Measurements from ENCODE around the gene CSKMT. TPM values are rescaled to one million over a fixed set of nuclear protein-coding genes. Genes with fewer than 3 reads are reported as not detected.

The CSKMT gene
- total RNA-seq, 1 experiment from 2014 or later = 63.5 TPM

- H3K9ac ChIP-seq (ENCODE audit: low read length) = peak within 1 kb of the TSS; percentile 99
- no peaks in the 10 kb centered on the region for H3K9me2 ChIP-seq (ENCODE audit: insufficient read depth)
- intact Hi-C loops (cut with micrococcal nuclease) = loop anchor here (5.0 kb wide), 1 partner anchor 34 kb away; the partner anchor contains the start of genes EML3 and ROM1
- H3K79me2 ChIP-seq (ENCODE audit: insufficient read depth, low read length) = peaks cover 65% of the 10 kb centered on the region
- ChIA-PET POLR2A (interaction anchor here (0.8 to 14.1 kb wide), 5 partner anchors 9 to 195 kb away, joined by 3 to 195 read pairs (median 5); partner anchors contain the start of genes B3GAT3, C11orf98 and CSKMT), RAD21 (ENCODE audit: low non-redundant PET in 1 of 2, low total read pairs in 2 of 2, uncharacterized antibody in 2 of 2, unreplicated experiment in 2 of 2) (interaction anchor here in 1 of 2 experiments (0.6 kb wide), 1 partner anchor 248 kb away, joined by 3 read pairs; no protein-coding TSS in a partner anchor), CTCF (interaction anchor here (1.6 kb wide), 1 partner anchor 221 kb away, joined by 4 read pairs; no protein-coding TSS in a partner anchor)
- H2AFZ ChIP-seq (ENCODE audit: low read depth, low read length, poor library complexity, severe bottlenecking) = no peak within 1 kb of the TSS
- H4K20me1 ChIP-seq (ENCODE audit: insufficient read depth) = no peaks in the 10 kb centered on the region
- peaks cover 10 to 22% of the 10 kb centered on the region in 2 experiments; a peak in 3 of 4 replicates for H3K36me3 ChIP-seq (ENCODE audit: control insufficient read depth in 1 of 2, insufficient read depth in 2 of 2, low read length in 2 of 2)
- H3K27me3 ChIP-seq (ENCODE audit: insufficient read depth, low read length) = no peaks in the 10 kb centered on the region
- peak within 1 kb of the TSS; percentile 84 for H3K4me2 ChIP-seq (ENCODE audit: low read length)
- H3K9me3 ChIP-seq (ENCODE audit: control insufficient read depth in 1 of 2, insufficient read depth in 1 of 2, low read depth in 1 of 2, low read length in 2 of 2) = no peaks in the 10 kb centered on the region
- H3K27ac ChIP-seq (ENCODE audit: low read depth, low read length) = peak within 1 kb of the TSS; percentile 92
- DNase-seq (ENCODE audit: low read depth, low spot score) (peak; percentile 88), ATAC-seq (peak; percentile 97)
- H3K4me1 ChIP-seq (ENCODE audit: control insufficient read depth in 1 of 2, insufficient read depth in 2 of 2, low read length in 2 of 2) = peaks cover 5 to 20% of the 10 kb centered on the region in 2 experiments; a peak in 3 of 4 replicates
- TSS peak; percentile 54 for BruUV-seq (replicated peaks)
- peak within 1 kb of the TSS; percentile 96 to 100 for H3K4me3 ChIP-seq (replicated peaks in 1 of 2; ENCODE audit: low read depth in 1 of 2, low read length in 2 of 2)
- TF ChIP-seq ZBTB33 (IDR thresholded peaks at IDR 0.05; ENCODE audit: extremely low read depth, insufficient replicate concordance, low read length) (peak; percentile 24), ATF3 (IDR thresholded peaks at IDR 0.05) (no peak), REST (IDR thresholded peaks at IDR 0.05; ENCODE audit: low read depth) (no peak), EGR1 (IDR thresholded peaks at IDR 0.05; ENCODE audit: low read depth) (peak; percentile 69), ZFX (IDR thresholded peaks at IDR 0.05) (peak; percentile 95), EZH2 (IDR thresholded peaks at IDR 0.05) (no peak), SIN3A (IDR thresholded peaks at IDR 0.05; ENCODE audit: low read depth) (peak; percentile 84), SRF (IDR thresholded peaks at IDR 0.05; ENCODE audit: low read depth) (no peak; the same call in 1 of the 2 replicates), RAD21 (IDR thresholded peaks at IDR 0.05; ENCODE audit: low read depth) (no peak), SP1 (IDR thresholded peaks at IDR 0.05; ENCODE audit: low read depth) (peak; percentile 82), ELF1 (IDR thresholded peaks at IDR 0.05; ENCODE audit: borderline replicate concordance, low read depth) (no peak), YY1 (IDR thresholded peaks at IDR 0.05; ENCODE audit: extremely low read depth, insufficient replicate concordance, low read depth, low read length) (peak; percentile 98), POLR2A (IDR thresholded peaks at IDR 0.05; ENCODE audit: borderline replicate concordance, extremely low read depth, insufficient read depth, insufficient read length) (peak; percentile 83), ZNF274 (IDR thresholded peaks at IDR 0.05; ENCODE audit: low read depth, low read length) (no peak), TCF7L2 (IDR thresholded peaks at IDR 0.05; ENCODE audit: borderline replicate concordance, extremely low read depth, insufficient read depth, insufficient read length) (no peak), MAX (IDR thresholded peaks at IDR 0.05) (peak; percentile 66), POLR2AphosphoS5 (IDR thresholded peaks at IDR 0.05; ENCODE audit: low read depth, low read length) (peak; percentile 98), CEBPB (IDR thresholded peaks at IDR 0.05; ENCODE audit: low read depth) (no peak), FOSL1 (IDR thresholded peaks at IDR 0.05; ENCODE audit: low read depth) (no peak; the same call in 1 of the 2 replicates), EZH2phosphoT487 (IDR thresholded peaks at IDR 0.05; ENCODE audit: borderline replicate concordance) (no peak), JUND (IDR thresholded peaks at IDR 0.05) (peak; percentile 21; the same call in 1 of the 2 replicates)
Measured at GRCh38 chr11:62645946-62646824, 18.9 kb upstream of the CSKMT start, which contains the start of gene GANAB. GANAB (minus strand) TSS chr11:62646613; CDS start chr11:62646599, 14 bp downstream.

All from HCT116 (cell line).